HepG2 (cell line): ENCODE data around the gene KIAA0232. TPM values are rescaled to one million over a fixed set of nuclear protein-coding genes. Genes with fewer than 3 reads are reported as not detected.

Experiments
- KLF9 ChIP-seq: IDR thresholded peaks from 2 replicates; pipeline ENCODE4 v1.6.1; 2016; ENCODE audit warnings: low read depth
- RNF2 ChIP-seq: fragments of 450-650 bp; conservative IDR thresholded peaks from 2 replicates; pipeline ENCODE4 v1.6.1; 2016; ENCODE audit warnings: low read depth
- SCMH1 ChIP-seq: sonication (generic); formaldehyde crosslinking; IDR thresholded peaks from 2 replicates; pipeline ENCODE4 v1.9.0; 2021; ENCODE audit warnings: missing genetic modification reagents, mild to moderate bottlenecking, borderline replicate concordance
- TARDBP ChIP-seq: sonication (generic); formaldehyde crosslinking; IDR thresholded peaks from 2 replicates; pipeline ENCODE4 v1.8.0; 2022; ENCODE audit warnings: mild to moderate bottlenecking, missing genetic modification reagents
- XRCC5 ChIP-seq: fragments of 200-400 bp; formaldehyde crosslinking; optimal IDR thresholded peaks from 2 replicates; pipeline ENCODE3; 2017; ENCODE audit warnings: mild to moderate bottlenecking, low read length
- ZNF282 ChIP-seq: fragments of 450-650 bp; IDR thresholded peaks from 2 replicates; pipeline ENCODE4 v1.6.1; 2018; ENCODE audit not compliant: partially characterized antibody
- ZNF841 ChIP-seq: sonication (generic); formaldehyde crosslinking; IDR thresholded peaks from 2 replicates; pipeline ENCODE4 v1.8.1; 2023; ENCODE audit warnings: missing genetic modification reagents, borderline replicate concordance
- polyA plus RNA-seq, 8 experiments: library from polyadenylated mRNA; depleted of rRNA in 3 of 8; stranded (reverse) in 7 of 8; unstranded in 1 of 8; fragments of >200 nt; fragmentation: Illumina TruSeq in 4 of 8; extraction: Trizol in 4 of 8; gene quantifications; 2 replicates each; pipeline versions ENCODE4 v1.2.1 to v1.2.3, GENCODE V29; 2011 to 2016; ENCODE audit warnings: low read depth in 4 of 8, missing spikeins in 1 of 8, mixed read lengths in 1 of 8; ENCODE audit not compliant: insufficient read depth in 1 of 8
- total RNA-seq, 5 experiments: library from RNA; depleted of rRNA; stranded (reverse); fragments of >200 nt; fragmentation: Illumina TruSeq; extraction: Trizol; gene quantifications; 2 replicates each; pipeline ENCODE4 v1.2.3, GENCODE V29; 2016; ENCODE audit warnings: low read depth in 1 of 5
- TF ChIP-seq, protein P1 (sequence below): sonication (generic); formaldehyde crosslinking; IDR thresholded peaks from 2 replicates; pipeline ENCODE4 v1.4.0; 2020; ENCODE audit warnings: missing genetic modification reagents
- TF ChIP-seq, protein P2 (sequence below): sonication (generic); formaldehyde crosslinking; IDR thresholded peaks from 2 replicates; pipeline ENCODE4 v1.9.0; 2021; ENCODE audit warnings: missing genetic modification reagents, borderline replicate concordance
- TF ChIP-seq, protein P3 (sequence below): sonication (generic); formaldehyde crosslinking; IDR thresholded peaks from 2 replicates; pipeline ENCODE4 v1.5.1; 2020; ENCODE audit warnings: missing genetic modification reagents, mild to moderate bottlenecking, borderline replicate concordance
- TF ChIP-seq, protein P4 (sequence below): IDR thresholded peaks from 2 replicates; pipeline ENCODE4 v1.6.1; 2016; ENCODE audit warnings: low read depth

The KIAA0232 gene
- total and polyA plus RNA-seq, 2 of the 13 experiments (the other 11 are each of a cell fraction or from before 2014, with no cell fraction given) = 7.8 to 17.1 TPM

DNA sequence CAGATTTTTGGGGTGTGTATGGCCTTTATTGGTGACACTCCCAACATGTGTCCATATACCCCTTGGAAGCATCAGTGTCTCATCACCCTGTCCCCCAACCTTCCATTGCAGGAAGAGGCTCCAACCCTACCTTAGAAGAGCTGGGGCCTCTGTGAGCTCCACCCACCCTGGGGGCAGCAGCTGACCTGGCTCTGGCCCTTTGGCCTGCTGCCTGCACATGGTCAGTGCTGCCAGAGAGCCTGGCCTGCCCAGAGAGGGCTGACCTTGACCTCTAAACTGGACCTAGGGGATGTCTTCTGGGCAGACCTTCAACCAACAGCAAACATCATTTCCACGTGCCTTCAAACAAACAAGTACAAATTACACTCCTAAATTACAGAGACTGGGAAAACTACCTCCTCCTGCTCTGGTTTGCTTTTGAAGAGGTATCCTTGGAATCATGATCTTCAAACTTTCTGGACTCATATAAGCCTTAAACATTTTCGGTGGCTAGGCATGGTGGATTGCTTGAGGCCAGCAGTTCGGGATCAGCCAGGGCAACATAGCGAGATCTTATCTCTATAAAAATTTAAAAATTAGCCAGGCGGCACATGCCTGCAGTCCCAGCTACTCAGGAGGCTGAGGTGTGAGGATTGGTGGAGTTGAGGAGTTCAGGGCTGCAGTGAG, 27.3 kb upstream of the KIAA0232 start (continued):
- TF ChIP-seq, protein P1, sequence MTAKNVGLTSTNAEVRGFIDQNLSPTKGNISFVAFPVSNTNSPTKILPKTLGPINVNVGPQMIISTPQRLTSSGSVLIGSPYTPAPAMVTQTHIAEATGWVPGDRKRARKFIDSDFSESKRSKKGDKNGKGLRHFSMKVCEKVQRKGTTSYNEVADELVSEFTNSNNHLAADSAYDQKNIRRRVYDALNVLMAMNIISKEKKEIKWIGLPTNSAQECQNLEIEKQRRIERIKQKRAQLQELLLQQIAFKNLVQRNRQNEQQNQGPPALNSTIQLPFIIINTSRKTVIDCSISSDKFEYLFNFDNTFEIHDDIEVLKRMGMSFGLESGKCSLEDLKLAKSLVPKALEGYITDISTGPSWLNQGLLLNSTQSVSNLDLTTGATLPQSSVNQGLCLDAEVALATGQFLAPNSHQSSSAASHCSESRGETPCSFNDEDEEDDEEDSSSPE (CRISPR knock-in tag) = peak; percentile 76
- TF ChIP-seq TARDBP = peak; percentile 97
- no peak for TF ChIP-seq SCMH1 (CRISPR knock-in tag)
- TF ChIP-seq, protein P2, sequence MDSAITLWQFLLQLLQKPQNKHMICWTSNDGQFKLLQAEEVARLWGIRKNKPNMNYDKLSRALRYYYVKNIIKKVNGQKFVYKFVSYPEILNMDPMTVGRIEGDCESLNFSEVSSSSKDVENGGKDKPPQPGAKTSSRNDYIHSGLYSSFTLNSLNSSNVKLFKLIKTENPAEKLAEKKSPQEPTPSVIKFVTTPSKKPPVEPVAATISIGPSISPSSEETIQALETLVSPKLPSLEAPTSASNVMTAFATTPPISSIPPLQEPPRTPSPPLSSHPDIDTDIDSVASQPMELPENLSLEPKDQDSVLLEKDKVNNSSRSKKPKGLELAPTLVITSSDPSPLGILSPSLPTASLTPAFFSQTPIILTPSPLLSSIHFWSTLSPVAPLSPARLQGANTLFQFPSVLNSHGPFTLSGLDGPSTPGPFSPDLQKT (CRISPR knock-in tag) = no peak
- TF ChIP-seq RNF2 = 0 out of 2 replicates have a peak, but pooled peaks have one; percentile 23
- no peak for TF ChIP-seq ZNF841 (CRISPR knock-in tag)
- TF ChIP-seq, protein P3, sequence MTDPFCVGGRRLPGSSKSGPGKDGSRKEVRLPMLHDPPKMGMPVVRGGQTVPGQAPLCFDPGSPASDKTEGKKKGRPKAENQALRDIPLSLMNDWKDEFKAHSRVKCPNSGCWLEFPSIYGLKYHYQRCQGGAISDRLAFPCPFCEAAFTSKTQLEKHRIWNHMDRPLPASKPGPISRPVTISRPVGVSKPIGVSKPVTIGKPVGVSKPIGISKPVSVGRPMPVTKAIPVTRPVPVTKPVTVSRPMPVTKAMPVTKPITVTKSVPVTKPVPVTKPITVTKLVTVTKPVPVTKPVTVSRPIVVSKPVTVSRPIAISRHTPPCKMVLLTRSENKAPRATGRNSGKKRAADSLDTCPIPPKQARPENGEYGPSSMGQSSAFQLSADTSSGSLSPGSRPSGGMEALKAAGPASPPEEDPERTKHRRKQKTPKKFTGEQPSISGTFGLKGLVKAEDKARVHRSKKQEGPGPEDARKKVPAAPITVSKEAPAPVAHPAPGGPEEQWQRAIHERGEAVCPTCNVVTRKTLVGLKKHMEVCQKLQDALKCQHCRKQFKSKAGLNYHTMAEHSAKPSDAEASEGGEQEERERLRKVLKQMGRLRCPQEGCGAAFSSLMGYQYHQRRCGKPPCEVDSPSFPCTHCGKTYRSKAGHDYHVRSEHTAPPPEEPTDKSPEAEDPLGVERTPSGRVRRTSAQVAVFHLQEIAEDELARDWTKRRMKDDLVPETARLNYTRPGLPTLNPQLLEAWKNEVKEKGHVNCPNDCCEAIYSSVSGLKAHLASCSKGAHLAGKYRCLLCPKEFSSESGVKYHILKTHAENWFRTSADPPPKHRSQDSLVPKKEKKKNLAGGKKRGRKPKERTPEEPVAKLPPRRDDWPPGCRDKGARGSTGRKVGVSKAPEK (CRISPR knock-in tag) = 0 out of 2 replicates have a peak, but pooled peaks have one; percentile 87
- peak; percentile 48 for TF ChIP-seq XRCC5
- peak; percentile 54; the same call in 1 of the 2 replicates for TF ChIP-seq KLF9 (CRISPR knock-in tag)
- no peak for TF ChIP-seq ZNF282
- TF ChIP-seq, protein P4, sequence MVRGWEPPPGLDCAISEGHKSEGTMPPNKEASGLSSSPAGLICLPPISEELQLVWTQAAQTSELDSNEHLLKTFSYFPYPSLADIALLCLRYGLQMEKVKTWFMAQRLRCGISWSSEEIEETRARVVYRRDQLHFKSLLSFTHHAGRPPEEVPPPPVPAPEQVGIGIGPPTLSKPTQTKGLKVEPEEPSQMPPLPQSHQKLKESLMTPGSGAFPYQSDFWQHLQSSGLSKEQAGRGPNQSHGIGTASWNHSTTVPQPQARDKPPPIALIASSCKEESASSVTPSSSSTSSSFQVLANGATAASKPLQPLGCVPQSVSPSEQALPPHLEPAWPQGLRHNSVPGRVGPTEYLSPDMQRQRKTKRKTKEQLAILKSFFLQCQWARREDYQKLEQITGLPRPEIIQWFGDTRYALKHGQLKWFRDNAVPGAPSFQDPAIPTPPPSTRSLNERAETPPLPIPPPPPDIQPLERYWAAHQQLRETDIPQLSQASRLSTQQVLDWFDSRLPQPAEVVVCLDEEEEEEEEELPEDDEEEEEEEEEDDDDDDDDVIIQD (CRISPR knock-in tag) = 0 out of 2 replicates have a peak, but pooled peaks have one; percentile 25
